ENCODE measurements around the gene CLCA1.
A peak's percentile ranks its signal among the peaks of the same experiment; 100 is the strongest.

The CLCA1 gene

GRCh38 chr1:86504137-86504479 is 35.4 kb downstream of the CLCA1 start:
- no peak for DNase-seq

- no peak for DNase-seq
Measured at GRCh38 chr1:86504895-86505563, 36.3 kb downstream of the CLCA1 start.

DNA sequence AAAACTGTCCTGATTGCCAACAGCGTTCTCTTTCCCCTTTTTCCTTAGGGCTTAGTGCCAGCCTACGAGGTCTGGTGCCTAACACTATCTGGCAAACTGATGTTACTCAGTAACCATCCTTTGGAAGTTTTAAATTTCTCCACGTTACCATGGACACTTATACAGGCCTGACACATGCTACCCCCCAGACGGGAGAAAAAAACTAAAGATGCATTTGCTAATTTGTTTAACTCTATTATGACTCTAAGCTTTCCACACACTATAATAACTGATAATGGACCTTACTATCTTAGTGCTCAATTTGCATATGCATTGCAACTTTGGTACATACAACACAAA is 36.8 kb downstream of the CLCA1 start:
- no peak for DNase-seq

GRCh38 chr1:86507935-86508582 is 39.3 kb downstream of the CLCA1 start:
- peak; percentile 21 for DNase-seq

DNA sequence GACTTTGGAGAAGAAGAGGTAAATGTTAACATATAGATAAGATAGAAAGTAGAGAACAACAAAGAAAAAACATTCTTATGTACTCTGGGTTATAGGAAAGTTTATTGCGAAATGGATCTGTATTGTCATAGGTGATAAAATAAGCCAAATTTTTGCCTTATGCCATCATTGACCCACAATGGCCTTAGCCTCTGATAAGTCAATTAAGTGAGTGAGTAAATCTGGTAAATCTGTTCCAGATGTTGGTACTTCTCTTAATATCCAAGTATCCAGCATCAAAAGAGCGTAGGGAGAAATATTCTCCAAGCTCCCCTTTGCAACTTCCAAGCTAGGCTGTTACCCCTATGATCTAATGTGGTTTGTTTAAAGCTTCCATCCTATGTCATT is 39.8 kb downstream of the CLCA1 start:
- no peak for DNase-seq

- no peak for DNase-seq
Measured at GRCh38 chr1:86515597-86515996, 46.9 kb downstream of the CLCA1 start.

DNA sequence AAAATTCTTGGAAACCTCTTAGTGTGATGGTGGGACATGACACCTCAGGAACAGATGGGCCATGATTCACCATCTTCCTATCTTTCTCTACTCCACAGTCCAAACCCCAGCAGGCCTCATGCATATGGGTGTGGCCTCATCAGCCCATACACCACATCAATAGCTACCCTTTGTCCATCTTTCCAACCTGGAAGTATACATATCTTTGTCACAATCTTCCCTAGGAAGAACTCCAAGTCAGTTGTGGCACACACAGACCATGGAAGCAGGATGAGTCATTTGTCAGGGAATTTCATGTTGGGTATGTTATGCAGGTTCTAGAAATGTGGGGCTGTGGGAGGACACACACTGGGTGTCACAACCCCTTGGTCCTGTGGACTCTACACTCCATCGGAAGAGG is 47.6 kb downstream of the CLCA1 start:
- no peak for DNase-seq

DNA sequence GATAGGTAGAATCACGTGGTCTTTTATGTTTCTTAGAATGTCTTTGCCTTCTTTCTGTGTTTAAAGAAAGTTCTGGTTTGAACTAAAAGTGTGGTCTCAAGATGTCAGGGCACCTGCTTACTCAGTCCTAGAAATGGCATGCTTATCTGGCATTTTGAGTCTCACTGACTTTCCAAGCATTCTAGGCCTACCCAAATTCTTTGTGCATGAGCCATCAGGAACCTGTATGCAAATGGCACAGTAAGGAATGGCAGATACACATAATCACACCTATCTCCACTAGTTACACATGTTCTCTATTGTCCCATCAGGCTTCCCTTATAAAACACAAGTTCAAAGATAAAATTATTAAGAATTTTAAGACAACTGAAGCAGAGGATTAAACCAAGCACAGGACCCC is 48.6 kb downstream of the CLCA1 start:
- no peak for DNase-seq

GRCh38 chr1:86520789-86521521 is 52.2 kb downstream of the CLCA1 start:
- no peak for DNase-seq

GRCh38 chr1:86521522-86521891 is 52.8 kb downstream of the CLCA1 start:
- DNase-seq, result no peak

GRCh38 chr1:86522240-86522639 is 53.5 kb downstream of the CLCA1 start:
- no peak for DNase-seq

DNA sequence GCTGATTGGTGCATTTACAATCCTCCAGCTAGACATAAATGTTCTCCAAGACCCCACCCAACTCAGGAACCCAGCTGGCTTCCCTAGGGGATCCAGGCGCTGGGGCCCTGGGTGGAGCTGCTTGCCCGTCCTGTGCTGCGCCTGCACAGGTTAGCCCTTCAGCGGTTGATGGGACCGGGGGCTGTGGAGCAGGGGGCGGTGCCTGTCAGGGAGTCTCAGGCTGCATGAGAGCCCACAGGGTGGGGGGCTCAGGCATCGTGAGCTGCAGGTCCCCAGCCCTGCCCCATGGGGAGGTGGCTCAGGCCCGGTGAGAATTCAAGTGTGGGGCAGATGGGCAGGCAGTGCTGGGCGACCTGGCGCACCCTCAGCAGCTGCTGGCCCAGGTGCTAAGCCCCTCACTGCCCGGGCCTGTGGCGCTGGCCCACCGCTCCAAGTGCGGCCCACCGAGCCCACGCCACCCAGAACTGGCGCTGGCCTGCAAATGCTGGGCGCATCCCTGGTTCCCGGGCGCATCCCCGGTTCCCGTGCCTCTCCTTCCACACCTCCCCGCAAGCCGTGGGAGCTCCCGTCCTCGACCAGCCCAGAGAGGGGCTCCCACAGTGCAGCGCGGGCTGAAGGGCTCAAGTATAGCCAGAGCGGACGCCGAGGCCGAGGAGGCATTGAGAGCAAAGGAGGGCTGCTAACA is 55.1 kb downstream of the CLCA1 start:
- no peak for DNase-seq

DNA sequence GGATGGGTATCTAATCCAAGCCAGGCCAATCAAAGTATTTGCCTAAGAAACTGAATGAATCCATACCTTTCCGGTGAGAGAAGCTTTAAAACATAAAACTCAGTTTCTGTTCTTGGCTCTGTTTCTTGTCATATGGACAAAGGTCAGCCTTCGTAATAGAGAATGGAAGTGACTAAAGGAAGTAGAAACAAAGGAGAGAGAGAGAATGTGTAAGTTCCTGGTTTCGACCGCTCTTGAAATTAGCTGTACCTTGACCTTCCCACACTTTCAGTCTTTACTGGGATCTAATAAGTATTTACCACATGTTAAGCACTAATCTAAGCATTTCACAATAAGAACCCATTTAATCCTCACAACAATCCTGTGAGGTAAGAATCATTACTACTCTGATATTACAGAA is 58.6 kb downstream of the CLCA1 start:
- DNase-seq, result no peak

DNA sequence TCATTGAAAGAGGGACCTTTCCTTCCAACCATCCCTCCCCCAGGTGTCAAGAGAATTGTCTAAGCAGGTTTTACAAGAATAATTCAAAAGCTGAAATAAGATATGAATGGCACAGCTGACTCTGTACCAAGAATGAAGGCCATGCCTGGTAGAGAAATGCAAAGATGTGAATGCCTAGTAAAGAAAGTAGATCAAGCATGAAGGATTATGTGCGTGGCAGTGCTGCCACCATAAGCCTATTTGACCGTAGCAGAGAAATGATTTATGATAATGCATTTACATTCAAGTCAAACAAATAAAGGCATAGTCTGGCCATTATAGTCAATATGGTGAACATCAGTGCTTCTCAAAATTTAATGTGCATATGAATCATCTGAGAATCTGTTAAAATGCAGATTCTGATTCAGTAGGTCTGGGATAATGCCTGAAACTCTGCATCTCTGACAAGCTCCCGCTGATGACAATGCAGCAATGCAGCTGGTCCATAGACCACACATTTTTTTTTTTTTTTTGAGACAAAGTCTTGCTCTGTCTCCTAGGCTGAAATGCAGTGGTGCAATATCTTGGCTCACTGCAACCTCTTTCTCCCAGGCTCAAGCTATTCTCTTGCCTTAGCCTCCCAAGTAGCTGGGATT is 61.6 kb downstream of the CLCA1 start:
- no peak for DNase-seq

DNA sequence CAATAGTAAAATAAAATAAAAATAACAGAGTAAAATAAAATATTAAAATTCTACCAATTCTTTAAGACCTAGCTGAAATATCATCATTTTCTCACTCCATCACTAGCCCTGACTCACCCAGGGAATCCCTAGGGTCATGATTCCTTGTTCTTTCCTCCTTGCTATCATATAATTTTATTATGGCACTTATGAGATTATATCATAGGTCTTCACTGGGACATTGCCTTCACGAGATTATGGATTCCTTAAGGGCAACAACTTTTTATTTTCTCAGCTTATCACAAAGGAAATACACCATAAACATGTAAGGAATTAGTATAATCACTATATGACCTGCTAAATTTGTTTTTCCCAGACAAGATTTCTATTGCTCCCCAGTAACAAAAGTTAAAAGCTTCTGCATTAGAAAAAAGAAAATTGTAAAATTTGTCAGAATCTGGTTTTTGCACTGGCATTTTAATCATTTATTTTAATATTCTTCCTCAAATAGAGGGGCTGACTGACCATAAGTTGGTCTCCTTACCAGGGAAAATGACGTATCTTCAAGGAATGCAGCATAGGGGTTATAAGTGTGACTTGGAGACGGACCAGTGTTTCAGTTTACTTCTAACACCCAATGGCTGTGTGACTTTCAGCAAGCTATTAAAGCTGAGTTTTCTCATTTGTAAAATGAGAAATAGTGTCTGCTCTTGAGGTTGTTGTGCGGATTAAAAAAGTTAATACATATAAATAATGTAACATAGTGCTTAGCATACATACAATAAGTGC is 69.4 kb downstream of the CLCA1 start:
- no peak for DNase-seq

- DNase-seq, result no peak
Measured at GRCh38 chr1:86538775-86539174, 70.0 kb downstream of the CLCA1 start.

DNA sequence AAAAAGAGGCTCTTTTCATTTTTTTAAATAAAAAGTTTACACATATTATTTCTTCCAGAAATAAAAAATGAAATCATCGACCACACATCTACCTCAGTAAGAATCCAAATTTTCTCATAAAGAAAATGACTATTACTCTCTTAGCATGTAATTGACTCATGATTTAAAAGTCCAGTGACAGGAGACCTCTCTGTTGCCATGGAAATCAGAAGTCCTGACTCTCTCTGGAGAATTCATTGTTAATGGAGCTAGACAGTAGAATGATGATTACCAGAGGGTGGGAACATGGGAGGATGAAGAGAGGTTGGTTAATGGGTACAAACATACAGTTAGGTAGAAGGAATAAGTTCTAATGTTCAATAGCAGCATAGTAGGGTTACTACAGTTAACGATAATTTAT is 73.1 kb downstream of the CLCA1 start:
- no peak for DNase-seq

- DNase-seq, result no peak
Measured at GRCh38 chr1:86542631-86543030, 73.9 kb downstream of the CLCA1 start.

DNA sequence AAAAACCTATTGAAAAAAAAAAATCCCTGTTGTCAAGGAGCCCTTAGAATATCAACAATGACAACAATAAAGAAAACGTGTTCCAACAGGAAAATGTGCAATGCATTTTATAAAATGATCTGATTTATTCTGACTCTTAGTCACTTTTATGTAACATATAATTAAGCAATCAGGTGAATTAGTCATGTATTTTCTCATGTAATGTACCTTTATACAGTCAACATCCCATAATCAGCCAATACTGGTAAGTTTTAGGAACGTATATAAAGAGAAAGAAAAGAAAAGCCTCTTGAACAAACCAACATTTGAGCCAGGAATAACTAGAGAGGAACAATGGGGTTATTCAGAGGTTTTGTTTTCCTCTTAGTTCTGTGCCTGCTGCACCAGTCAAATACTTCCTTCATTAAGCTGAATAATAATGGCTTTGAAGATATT is 78.1 kb downstream of the CLCA1 start, which contains the start of gene CLCA4:
TSS of gene CLCA4 (plus strand) at position 292 of the 435 bp plus-strand sequence. CDS start at position 334, 42 bp downstream.
- DNase-seq, result no peak

DNA sequence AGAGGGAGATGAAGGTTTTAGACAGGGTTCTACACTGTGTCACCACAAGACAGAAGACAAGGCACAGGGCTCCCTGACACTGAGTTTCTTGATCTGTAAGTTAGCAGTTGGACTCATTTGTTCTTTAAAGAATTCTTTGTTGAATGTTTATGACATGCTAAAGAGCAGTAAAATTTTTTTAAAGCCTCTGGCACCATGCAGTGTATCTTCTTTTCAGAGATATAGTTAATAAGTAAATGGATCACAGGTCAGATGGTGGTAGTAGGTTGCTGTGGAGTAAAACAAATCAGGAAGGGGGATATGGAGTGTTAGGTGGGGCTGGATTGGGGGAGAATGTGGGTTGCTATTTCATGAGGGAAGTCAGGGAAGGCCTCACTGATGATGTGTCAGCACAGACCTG is 80.1 kb downstream of the CLCA1 start:
- no peak for DNase-seq

Data from activated CD4-positive, alpha-beta T cell treated with anti-CD3 and anti-CD28 coated beads, Interleukin-2, amount 50 U/mL, for 16 hours (primary cell).